Hematopoietic multipotent progenitor cell treated with erythropoietin and hydrocortisone succinate and interleukin-3 and kit ligand, for 15 days (in vitro differentiated cells): ENCODE results near the gene GSK3A.
A peak's percentile ranks its signal among the peaks of the same experiment; 100 is the strongest.

Experiments
- DNase-seq: peaks from one replicate; pipeline ENCODE4 v3.0.0-alpha.2; 2015; ENCODE audit warnings: low spot score

The GSK3A gene

GRCh38 chr19:42225718-42226292 is 16.6 kb downstream of the GSK3A start:
- DNase-seq = no peak

GRCh38 chr19:42224940-42225717 is 17.3 kb downstream of the GSK3A start:
- no peak for DNase-seq

- no peak for DNase-seq
Measured at GRCh38 chr19:42220751-42221097, 21.7 kb downstream of the GSK3A start.

- peak; percentile 99 for DNase-seq
Measured at GRCh38 chr19:42219812-42220750, 22.3 kb downstream of the GSK3A start, which contains the start of gene ZNF526. Gene ZNF526 (plus strand): TSS chr19:42220312. CDS start chr19:42224404, 4,092 bp downstream.

GRCh38 chr19:42217520-42218437 is 24.6 kb downstream of the GSK3A start, which contains the start of gene DEDD2:
Gene DEDD2 (minus strand): TSS chr19:42217677. CDS start chr19:42217007, 670 bp downstream.
- DNase-seq = peak; percentile 98

- peak; percentile 50 for DNase-seq
Measured at GRCh38 chr19:42216653-42217519, 25.5 kb downstream of the GSK3A start.

GRCh38 chr19:42214810-42215485 is 27.5 kb downstream of the GSK3A start:
- DNase-seq = no peak

- no peak for DNase-seq
Measured at GRCh38 chr19:42212886-42213285, 29.5 kb downstream of the GSK3A start.

GRCh38 chr19:42208612-42209011 is 33.8 kb downstream of the GSK3A start:
- DNase-seq = no peak

- no peak for DNase-seq
Measured at GRCh38 chr19:42207767-42208271, 34.6 kb downstream of the GSK3A start.

- DNase-seq = peak; percentile 64
Measured at GRCh38 chr19:42206871-42207755, 35.3 kb downstream of the GSK3A start.

- DNase-seq = no peak
Measured at GRCh38 chr19:42204664-42205063, 37.7 kb downstream of the GSK3A start.

- no peak for DNase-seq
Measured at GRCh38 chr19:42203700-42204099, 38.7 kb downstream of the GSK3A start.

- DNase-seq = no peak
Measured at GRCh38 chr19:42202290-42202880, 40.0 kb downstream of the GSK3A start.

GRCh38 chr19:42201489-42202289 is 40.7 kb downstream of the GSK3A start:
- no peak for DNase-seq

- DNase-seq = no peak
Measured at GRCh38 chr19:42200116-42200715, 42.2 kb downstream of the GSK3A start.
